AG09319 (cell line): ENCODE results near the gene ONECUT3.

Source experiments
- DNase-seq: peaks from one replicate; pipeline ENCODE4 v3.0.0-alpha.2; 2010; ENCODE audit warnings: low read depth; ENCODE audit errors: extremely low read depth
- CTCF ChIP-seq: IDR thresholded peaks from 2 replicates; pipeline ENCODE4 v1.5.1; 2011; ENCODE audit warnings: low read depth, mild to moderate bottlenecking, inconsistent platforms, low read length, moderate library complexity

The ONECUT3 gene

GRCh38 chr19:1754018-1754635, 821 bp downstream of the ONECUT3 start:
- TF ChIP-seq CTCF, result no peak
- DNase-seq, result no peak

GRCh38 chr19:1754636-1755466, 1.5 kb downstream of the ONECUT3 start:
- no peak for DNase-seq
- TF ChIP-seq CTCF, result no peak

GRCh38 chr19:1755467-1756171, 2.3 kb downstream of the ONECUT3 start:
- no peak for DNase-seq

GRCh38 chr19:1756264-1756663, 3.0 kb downstream of the ONECUT3 start:
- no peak for DNase-seq
- no peak for TF ChIP-seq CTCF

More at GRCh38 chr19:1755467-1756171, 2.3 kb downstream of the ONECUT3 start:
- TF ChIP-seq CTCF, result no peak

GRCh38 chr19:1756705-1757465, 3.6 kb downstream of the ONECUT3 start:
- TF ChIP-seq CTCF, result no peak
- no peak for DNase-seq

GRCh38 chr19:1757468-1758230, 4.3 kb downstream of the ONECUT3 start:
- TF ChIP-seq CTCF, result no peak
- no peak for DNase-seq
